SK-N-SH (cell line): ENCODE measurements around the gene ZRANB3. TPM values are rescaled to one million over a fixed set of nuclear protein-coding genes. Genes with fewer than 3 reads are reported as not detected.

ENCODE experiments used
- CTCF ChIA-PET: fragments of 300-600, 350-600 bp; formaldehyde crosslinking; extraction: SDS; loops from one replicate; lab custom pipeline; 2021; lab: Yijun Ruan, JAX
- POLR2A ChIA-PET: fragments of 350-600 bp; sonication (Branson Sonifier 250); formaldehyde crosslinking; extraction: SDS; loops from one replicate; lab custom pipeline; 2020; ENCODE audit warnings: antibody characterized with exemption, inconsistent platforms; lab: Yijun Ruan, JAX
- DNase-seq: peaks from one replicate; pipeline ENCODE4 v3.0.0; 2012
- H2AFZ ChIP-seq: fragments of 200-600 bp; sonication (generic); 2 replicates; pipeline ENCODE4 v1.8.1; 2016; ENCODE audit warnings: antibody characterized with exemption, mild to moderate bottlenecking, low read depth
- H3F3A ChIP-seq: fragments of 200-600 bp; sonication (generic); replicated peaks from 2 replicates; pipeline ENCODE3; 2016; ENCODE audit warnings: antibody characterized with exemption, mild to moderate bottlenecking; ENCODE audit not compliant: insufficient read depth
- H3K27ac ChIP-seq, 2 experiments: fragments of 200-500 bp in 1 of 2; fragments of 200-600 bp in 1 of 2; sonication (Bioruptor generic) in 1 of 2; sonication (generic), shearing (Covaris generic) in 1 of 2; 2 replicates each; pipeline versions ENCODE4 v1.5.1 to v1.6.1; 2014 to 2016; ENCODE audit warnings: low read depth in 2 of 2, inconsistent platforms in 1 of 2, low read length in 1 of 2, mild to moderate bottlenecking in 1 of 2, mixed read lengths in 1 of 2
- H3K27me3 ChIP-seq: fragments of 200-600 bp; sonication (generic), shearing (Covaris generic); 2 replicates; pipeline ENCODE4 v1.6.1; 2016; ENCODE audit warnings: mixed run types; ENCODE audit not compliant: insufficient read depth
- H3K36me3 ChIP-seq, 2 experiments: fragments of 200-500 bp in 1 of 2; fragments of 200-600 bp in 1 of 2; sonication (Bioruptor generic) in 1 of 2; sonication (generic) in 1 of 2; replicated peaks in 1 of 2; 2 replicates each; pipeline versions ENCODE3 to v1.5.1; 2014 to 2016; ENCODE audit warnings: low read length in 1 of 2, mild to moderate bottlenecking in 1 of 2; ENCODE audit not compliant: insufficient read depth in 2 of 2, control insufficient read depth in 1 of 2
- H3K4me1 ChIP-seq, 2 experiments: fragments of 200-500 bp in 1 of 2; fragments of 200-600 bp in 1 of 2; sonication (Bioruptor generic) in 1 of 2; sonication (generic), shearing (Covaris generic) in 1 of 2; 2 replicates each; pipeline versions ENCODE4 v1.5.1 to v1.6.1; 2014 to 2016; ENCODE audit warnings: low read depth in 1 of 2, low read length in 1 of 2, mixed run types in 1 of 2; ENCODE audit not compliant: insufficient read depth in 2 of 2, control insufficient read depth in 1 of 2
- H3K4me2 ChIP-seq: fragments of 200-600 bp; sonication (generic), shearing (Covaris generic); 2 replicates; pipeline ENCODE4 v1.6.1; 2017; ENCODE audit warnings: mixed run types
- H3K4me3 ChIP-seq, 2 experiments: fragments of 200-500 bp in 1 of 2; fragments of 200-600 bp in 1 of 2; sonication (Bioruptor generic) in 1 of 2; sonication (generic), shearing (Covaris generic) in 1 of 2; 2 replicates each; pipeline versions ENCODE4 v1.5.1 to v1.8.1; 2014 to 2016; ENCODE audit warnings: low read depth in 2 of 2, inconsistent platforms in 1 of 2, low read length in 1 of 2, mild to moderate bottlenecking in 1 of 2, mixed read lengths in 1 of 2, moderate library complexity in 1 of 2
- H3K79me2 ChIP-seq: fragments of 200-600 bp; sonication (generic); 2 replicates; pipeline ENCODE4 v1.8.1; 2017; ENCODE audit warnings: mild to moderate bottlenecking; ENCODE audit not compliant: insufficient read depth
- H3K9ac ChIP-seq: fragments of 200-600 bp; sonication (generic); 2 replicates; pipeline ENCODE4 v1.6.1; 2017; ENCODE audit warnings: mixed run types
- H3K9me2 ChIP-seq: fragments of 200-600 bp; sonication (generic); 2 replicates; pipeline ENCODE4 v1.6.1; 2017; ENCODE audit warnings: mixed run types
- H3K9me3 ChIP-seq: fragments of 200-600 bp; sonication (generic); 2 replicates; pipeline ENCODE4 v1.6.1; 2017; ENCODE audit warnings: mixed run types, mild to moderate bottlenecking, moderate library complexity
- H4K20me1 ChIP-seq: fragments of 200-600 bp; sonication (generic); 2 replicates; pipeline ENCODE4 v1.6.1; 2017; ENCODE audit warnings: mild to moderate bottlenecking, mixed run types; ENCODE audit not compliant: insufficient read depth
- CHD2 ChIP-seq: fragments of 150-350 bp; IDR thresholded peaks from 2 replicates; pipeline ENCODE4 v1.6.1; 2018; ENCODE audit warnings: low read length; ENCODE audit not compliant: partially characterized antibody
- FOSL2 ChIP-seq: IDR thresholded peaks from 2 replicates; pipeline ENCODE4 v1.4.0; 2012; ENCODE audit warnings: low read depth, mild to moderate bottlenecking, moderate library complexity, borderline replicate concordance
- GABPA ChIP-seq: IDR thresholded peaks from 2 replicates; pipeline ENCODE4 v1.4.0; 2012; ENCODE audit warnings: low read depth, mild to moderate bottlenecking
- GATA2 ChIP-seq: sonication (generic); formaldehyde crosslinking; IDR thresholded peaks from 2 replicates; pipeline ENCODE4 v1.5.0; 2020; ENCODE audit warnings: mild to moderate bottlenecking, missing genetic modification reagents
- MAX ChIP-seq: IDR thresholded peaks from 2 replicates; pipeline ENCODE4 v1.4.0; 2012; ENCODE audit warnings: low read depth
- NRF1 ChIP-seq: IDR thresholded peaks from 2 replicates; pipeline ENCODE4 v1.6.1; 2012; ENCODE audit warnings: low read depth, mild to moderate bottlenecking, low read length
- PBX3 ChIP-seq: IDR thresholded peaks from 2 replicates; pipeline ENCODE4; 2012
- TAF1 ChIP-seq: IDR thresholded peaks from 2 replicates; pipeline ENCODE4 v1.6.1; 2012; ENCODE audit warnings: low read depth, mild to moderate bottlenecking, low read length, moderate library complexity, borderline replicate concordance
- TCF12 ChIP-seq: IDR thresholded peaks from 2 replicates; pipeline ENCODE4 v1.4.0; 2012
- ZBTB33 ChIP-seq: IDR thresholded peaks from 2 replicates; pipeline ENCODE4 v1.4.0; 2012; ENCODE audit warnings: low read depth, borderline replicate concordance
- WGBS: methylation state at CpG from one replicate; pipeline ENCODE4 v1.1.6; 2017; ENCODE audit warnings: low lambda C conversion rate; 5-methylcytosine and 5-hydroxymethylcytosine counted together
- polyA plus RNA-seq, 3 experiments: library from polyadenylated mRNA; depleted of rRNA; stranded (reverse); fragments of >200 nt; gene quantifications; 2 replicates each; pipeline ENCODE4 v1.2.3, GENCODE V29; 2012

The ZRANB3 gene
- polyA plus RNA-seq, 1 of the 3 experiments (the other 2 are of a cell fraction) = 4.1 TPM

GRCh38 chr2:135144343-135144742, 386.7 kb downstream of the ZRANB3 start:
- Histone ChIP-seq H3K4me1 (no peaks in the 10 kb centered on the region), H4K20me1 (no peaks in the 10 kb centered on the region; the same call in 1 of the 2 replicates), H3K36me3 (peaks cover 2 to 66% of the 10 kb centered on the region in 2 experiments), H3K9me3 (peaks cover 20% of the 10 kb centered on the region), H3K4me3 (no peak overlapping the region), H3K79me2 (peaks cover 56% of the 10 kb centered on the region; the same call in 1 of the 2 replicates), H3F3A (peaks cover 2% of the 10 kb centered on the region), H3K9ac (no peak overlapping the region), H3K27ac (no peak overlapping the region), H2AFZ (no peak overlapping the region), H3K9me2 (no peaks in the 10 kb centered on the region), H3K27me3 (no peaks in the 10 kb centered on the region), H3K4me2 (no peak overlapping the region)
- ChIA-PET CTCF (interaction anchor here (0.7 kb wide), 1 partner anchor 140 kb away, joined by 3 read pairs; no protein-coding TSS in a partner anchor), POLR2A (no interaction called here)
- DNase-seq = no peak
- TF ChIP-seq TAF1 (no peak), GABPA (no peak), GATA2 (CRISPR knock-in tag) (no peak), TCF12 (no peak)
- WGBS = 100% methylated on average over 2 of the region's 2 CpGs

- WGBS = 93% methylated on average over 1 of the region's 1 CpG
- H4K20me1 ChIP-seq = no peaks in the 10 kb centered on the region
- H3K4me1 ChIP-seq = no peaks in the 10 kb centered on the region
These were observed 388.7 kb downstream of the ZRANB3 start for GRCh38 chr2:135142323-135142722.

More at GRCh38 chr2:135142323-135142722, 388.7 kb downstream of the ZRANB3 start:
- no peaks in the 10 kb centered on the region for H3K9me2 ChIP-seq
- no peak overlapping the region for H3K27ac ChIP-seq
- peaks cover 51% of the 10 kb centered on the region; the same call in 1 of the 2 replicates for H3K79me2 ChIP-seq
- no peak for TF ChIP-seq PBX3
- no peak for TF ChIP-seq FOSL2
- TF ChIP-seq MAX = no peak
- TF ChIP-seq NRF1 = no peak
- no peak for TF ChIP-seq CHD2
- no peak for TF ChIP-seq ZBTB33
- ChIA-PET POLR2A (no interaction called here), CTCF (no interaction called here)
- H3K27me3 ChIP-seq = no peaks in the 10 kb centered on the region
- H3K9me3 ChIP-seq = peaks cover 20% of the 10 kb centered on the region
- DNase-seq = no peak
- no peak overlapping the region for H3K9ac ChIP-seq
- H3K4me2 ChIP-seq = no peak overlapping the region
- no peaks in the 10 kb centered on the region for H3F3A ChIP-seq
- peaks cover 2 to 74% of the 10 kb centered on the region in 2 experiments for H3K36me3 ChIP-seq
- no peak overlapping the region for H2AFZ ChIP-seq
- H3K4me3 ChIP-seq = no peak overlapping the region
